ENCODE data around the gene RALGAPA1.

DNA sequence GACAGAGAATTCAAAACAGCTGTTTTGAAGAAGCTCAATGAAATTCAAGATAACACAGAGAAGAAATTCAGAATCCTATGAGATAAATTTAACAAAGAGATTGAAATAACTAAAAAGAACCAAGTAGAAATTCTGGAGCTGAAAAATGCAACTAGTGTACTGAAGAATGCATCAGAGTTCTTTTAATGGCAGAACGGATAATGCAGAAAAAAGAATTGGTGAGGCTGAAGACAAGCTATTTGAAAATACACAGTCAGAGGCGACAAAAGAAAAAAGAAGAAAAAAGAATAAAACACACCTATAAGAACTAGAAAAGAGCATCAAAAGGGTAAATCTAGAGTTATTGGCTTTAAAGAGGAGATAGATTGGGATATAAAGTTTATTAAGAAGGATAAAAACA lies 171.8 kb downstream of the RALGAPA1 start:
- TF ChIP-seq YY1 (IDR thresholded peaks at IDR 0.05; ENCODE audit: insufficient read depth, insufficient read length) (no peak), SUZ12 (IDR thresholded peaks at IDR 0.05; ENCODE audit: extremely low read depth, insufficient read depth, insufficient read length) (no peak), ZNF274 (IDR thresholded peaks at IDR 0.05; ENCODE audit: low read depth, low read length) (no peak)
